ENCODE data around the gene CADM3.

Gene CADM3

DNA sequence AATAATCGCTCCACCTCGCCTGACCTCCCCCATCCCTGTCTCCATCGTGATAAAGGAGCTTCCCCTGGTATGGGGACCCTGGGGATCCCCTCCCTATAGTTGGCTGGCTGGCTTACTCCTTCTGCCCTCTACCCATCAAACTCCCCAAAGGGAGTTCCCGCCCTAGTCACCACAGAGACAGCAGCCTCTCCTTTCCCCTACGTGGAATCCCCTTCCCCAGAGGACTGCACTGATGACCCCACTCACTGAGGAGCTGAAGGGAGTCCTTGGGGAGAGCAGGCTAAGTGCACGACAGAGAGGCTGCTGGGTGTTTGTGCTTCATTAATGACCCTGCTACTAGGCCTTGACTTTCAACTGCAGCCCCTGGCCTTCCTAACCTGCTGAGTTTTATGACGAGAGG, 1.9 kb downstream of the CADM3 start:
- no peak for DNase-seq (ENCODE audit: low spot score)

DNA sequence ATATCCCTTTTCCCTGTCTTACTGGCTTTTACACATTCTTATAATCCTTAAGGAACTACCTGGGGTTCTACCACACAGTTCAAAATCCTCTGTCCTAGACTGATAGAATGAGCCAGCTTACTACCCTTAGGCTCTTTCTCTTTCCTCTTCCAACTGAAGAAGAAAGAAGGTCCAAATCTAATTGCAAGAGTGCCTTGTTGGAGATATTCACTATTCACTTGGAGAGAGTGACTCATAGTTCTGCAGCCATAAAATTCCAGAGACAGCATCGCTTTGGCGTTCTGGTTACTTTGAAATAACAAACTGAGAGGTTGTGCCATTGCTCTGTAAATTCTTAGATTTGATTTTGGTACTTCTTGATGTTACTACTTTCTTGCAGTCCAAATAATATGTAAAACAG, 4.2 kb downstream of the CADM3 start:
- DNase-seq (ENCODE audit: low spot score): no peak

DNA sequence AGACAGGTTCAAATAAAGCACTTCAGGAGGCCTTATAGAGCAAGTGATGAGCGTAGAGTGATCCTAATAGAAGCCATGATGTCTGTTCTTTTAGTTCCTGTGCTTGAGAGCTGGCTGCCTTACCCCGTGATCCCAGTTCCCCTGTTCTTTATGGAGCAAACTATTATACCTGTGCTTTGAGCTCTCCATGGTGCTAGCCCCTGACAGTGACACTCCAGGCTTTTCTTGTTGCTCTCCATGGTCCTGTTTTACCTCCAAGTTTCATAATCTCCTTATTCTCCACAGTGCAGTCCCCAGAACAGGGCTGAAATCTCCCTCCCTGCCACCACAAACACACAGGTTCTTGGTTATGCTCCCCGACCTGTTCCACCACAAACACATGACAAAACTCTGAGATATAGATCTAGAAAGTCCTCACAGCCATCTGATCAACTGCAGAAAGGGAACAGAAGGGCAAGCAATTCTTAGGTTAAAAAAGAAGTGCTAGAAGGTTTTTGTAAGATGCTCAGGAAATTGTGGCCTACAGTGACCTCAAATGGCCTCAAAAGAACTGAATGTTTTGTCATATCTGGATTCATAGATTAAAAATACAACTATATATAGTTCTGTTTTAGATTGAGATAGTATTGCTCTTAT, 6.0 kb downstream of the CADM3 start:
- peak; percentile 70 for DNase-seq (ENCODE audit: low spot score)

DNA sequence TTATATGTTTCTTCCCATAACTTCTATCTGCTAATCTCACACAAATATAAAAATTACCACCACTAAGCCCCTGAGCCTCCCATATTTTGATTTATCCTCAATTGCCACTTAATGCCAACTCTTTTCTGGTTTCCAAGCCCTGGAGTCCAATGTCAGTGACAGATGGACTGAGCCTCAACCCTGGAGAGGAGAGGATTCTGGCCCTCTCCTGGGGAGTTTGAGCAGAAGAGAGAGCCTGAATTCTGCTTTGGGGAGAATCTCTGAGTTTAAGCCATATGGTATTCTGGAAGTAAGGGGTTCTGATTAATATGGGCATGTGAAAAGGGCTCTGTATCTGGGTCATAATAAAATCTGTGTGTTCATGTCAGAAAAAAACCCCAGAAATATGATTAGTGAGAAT, 8.5 kb downstream of the CADM3 start:
- no peak for DNase-seq (ENCODE audit: low spot score)

DNA sequence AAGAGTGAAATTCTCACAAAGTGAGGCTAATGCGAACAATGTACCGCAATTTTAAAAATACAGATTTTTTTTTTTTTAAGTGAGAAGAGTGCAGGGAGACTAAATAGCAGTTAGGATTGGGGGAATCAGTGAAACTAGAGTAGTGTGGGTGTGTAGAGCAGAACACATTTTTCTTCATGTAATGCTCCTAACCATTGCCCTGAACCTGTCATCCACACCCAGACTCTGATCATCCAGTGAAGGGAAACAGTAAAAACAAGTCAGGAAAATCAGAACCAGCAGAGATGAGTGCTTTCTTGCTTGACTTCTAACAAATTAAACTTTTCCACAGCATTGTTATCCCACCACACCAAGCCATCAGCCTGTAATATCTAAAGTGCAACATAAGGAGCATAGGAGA, 9.1 kb downstream of the CADM3 start:
- DNase-seq (ENCODE audit: low spot score): no peak

DNA sequence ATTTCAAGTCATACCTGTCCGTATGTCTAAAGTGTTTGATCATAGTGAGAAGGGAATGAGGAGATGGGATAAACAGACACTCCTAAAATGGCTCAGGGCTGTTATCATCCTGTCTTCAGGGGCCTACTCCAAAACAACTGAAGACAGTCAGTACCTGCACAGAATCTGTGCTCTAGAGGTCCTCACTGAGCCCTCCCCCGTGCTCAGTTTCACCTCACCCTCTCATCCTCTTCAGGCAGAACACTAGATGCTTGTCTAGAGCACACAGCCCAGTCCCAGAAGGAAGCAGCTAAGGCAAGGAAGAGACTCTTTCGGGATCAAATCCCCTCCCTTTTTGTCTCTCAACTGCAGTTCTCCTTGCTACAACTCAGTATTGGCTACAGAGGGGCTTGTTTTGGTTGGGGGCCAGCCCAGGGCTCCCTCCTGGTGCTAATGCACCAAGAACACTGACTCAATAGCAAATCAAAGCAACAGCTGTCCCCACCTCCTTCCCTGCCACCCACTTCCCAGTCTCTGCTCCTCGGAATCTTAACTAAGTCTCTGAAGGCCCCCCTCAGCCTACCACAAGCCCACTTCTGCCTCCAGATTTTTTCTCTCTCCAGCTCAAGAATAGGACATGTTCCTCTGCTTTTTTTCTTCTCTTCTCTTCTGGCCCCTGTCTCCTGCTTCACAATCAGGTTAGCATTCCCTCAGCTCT, 10.1 kb downstream of the CADM3 start:
- no peak for DNase-seq (ENCODE audit: low spot score)

DNA sequence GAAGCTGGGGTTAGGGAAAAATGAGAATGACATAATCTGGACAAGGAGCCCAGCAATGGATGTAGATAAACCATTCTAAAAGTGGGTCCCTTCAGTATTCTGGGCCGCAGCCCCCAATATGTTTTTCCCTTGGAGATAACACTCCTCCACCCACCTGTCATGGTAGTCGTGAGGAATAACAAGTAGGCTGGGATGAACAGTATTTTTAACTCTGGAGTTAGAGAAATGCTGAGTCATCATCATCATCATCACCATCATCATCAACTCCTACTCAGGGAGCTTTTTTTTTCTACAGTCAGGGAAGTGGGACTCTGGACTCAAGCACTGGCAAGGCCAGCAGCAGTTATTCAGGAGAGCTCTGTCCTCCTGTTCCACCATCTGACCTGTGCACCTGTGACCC, 12.8 kb downstream of the CADM3 start:
- no peak for DNase-seq (ENCODE audit: low spot score)

DNA sequence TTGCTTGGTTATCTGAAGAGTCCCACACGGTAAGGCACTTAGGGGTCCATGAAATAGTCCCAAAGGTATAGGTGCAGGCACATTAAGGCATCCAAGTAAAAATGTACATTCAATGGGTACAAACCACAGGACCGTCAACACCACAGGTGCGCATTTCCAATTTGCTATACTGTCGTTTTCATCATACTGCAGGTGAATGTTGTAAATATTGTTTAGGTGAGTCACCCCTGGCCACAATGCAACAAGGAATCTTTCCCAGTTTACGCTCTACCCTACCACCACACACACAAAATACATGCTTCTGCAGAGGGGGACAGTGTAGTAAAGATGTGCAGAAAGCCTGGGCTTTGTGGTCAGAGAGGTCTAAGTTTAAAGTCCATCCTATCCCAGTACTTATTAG, 13.7 kb downstream of the CADM3 start:
- DNase-seq (ENCODE audit: low spot score): no peak

DNA sequence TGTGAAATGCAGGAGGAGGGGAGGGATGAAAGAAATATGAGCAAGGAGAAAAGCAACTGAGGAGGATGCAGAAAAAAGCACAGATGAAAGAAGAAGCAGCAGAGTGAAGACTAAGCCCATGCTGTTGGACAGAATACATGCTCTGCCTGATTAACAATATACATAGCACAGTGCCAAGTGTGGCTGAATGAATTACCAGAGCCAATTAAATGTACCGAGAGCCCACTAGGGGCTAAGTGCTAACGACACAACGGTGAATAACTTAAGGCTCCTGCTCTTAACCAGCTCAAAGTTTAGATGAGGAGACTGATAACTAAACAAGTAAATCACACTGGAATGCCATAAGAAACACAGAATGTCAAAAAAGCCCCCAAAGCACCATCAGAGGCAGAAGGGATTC, 15.6 kb downstream of the CADM3 start:
- no peak for DNase-seq (ENCODE audit: low spot score)

DNA sequence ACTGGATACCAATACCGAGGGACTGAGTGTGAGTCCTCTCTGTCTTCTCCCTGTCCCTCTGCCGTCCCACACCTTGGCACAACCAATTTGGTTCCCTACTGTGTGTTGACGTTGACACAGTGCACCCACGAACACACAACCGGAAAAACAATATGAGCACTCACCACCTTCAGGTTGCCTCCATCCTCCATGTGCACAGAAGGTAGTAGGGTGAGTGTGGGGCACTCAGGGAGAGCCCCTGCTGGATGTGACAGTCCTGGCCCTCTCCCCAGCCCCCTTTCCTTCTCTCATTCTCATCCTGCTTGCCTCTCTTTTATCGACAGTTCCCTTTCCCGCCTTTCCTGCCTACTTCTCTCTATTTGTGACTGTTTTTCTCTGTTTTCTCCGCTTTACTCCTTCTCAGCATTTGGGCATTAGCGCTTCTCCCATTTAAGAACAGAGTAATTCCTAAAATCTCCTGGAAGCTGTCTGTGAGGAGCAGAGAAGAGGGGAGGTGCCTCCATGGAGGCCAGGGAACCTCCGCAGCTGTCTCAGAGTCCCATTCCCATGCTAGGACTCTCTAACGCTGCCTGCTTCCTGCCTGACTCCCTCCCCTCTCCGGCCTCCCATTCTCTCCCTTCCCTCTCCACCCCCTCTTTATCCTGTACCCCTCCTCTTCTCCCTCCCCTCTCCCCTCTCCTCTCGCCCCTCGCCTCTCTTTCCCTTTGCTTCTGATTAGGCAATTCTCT, 16.4 kb downstream of the CADM3 start:
- DNase-seq (ENCODE audit: low spot score): no peak

DNA sequence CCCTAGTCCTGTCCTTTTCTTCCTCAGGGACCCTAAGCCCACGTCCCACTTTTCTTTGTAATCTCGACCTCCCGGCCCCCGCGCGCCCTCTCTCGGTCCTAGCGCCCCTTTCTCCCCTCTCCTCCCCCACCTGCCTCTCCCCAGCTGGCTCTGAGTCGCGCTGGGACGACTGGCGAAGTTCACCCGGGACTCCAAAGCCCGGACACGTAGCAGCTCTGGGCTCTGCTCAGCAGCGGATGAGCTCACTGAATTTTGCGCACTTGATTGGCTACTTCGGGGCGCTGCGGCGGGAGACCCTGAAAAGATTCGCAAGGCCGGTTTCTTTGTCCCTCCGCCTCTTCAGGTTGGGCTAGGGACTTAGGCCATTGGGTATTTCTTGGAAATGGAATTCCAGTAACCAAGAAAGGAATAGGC, 17.0 kb downstream of the CADM3 start:
- peak; percentile 49 for DNase-seq (ENCODE audit: low spot score)

DNA sequence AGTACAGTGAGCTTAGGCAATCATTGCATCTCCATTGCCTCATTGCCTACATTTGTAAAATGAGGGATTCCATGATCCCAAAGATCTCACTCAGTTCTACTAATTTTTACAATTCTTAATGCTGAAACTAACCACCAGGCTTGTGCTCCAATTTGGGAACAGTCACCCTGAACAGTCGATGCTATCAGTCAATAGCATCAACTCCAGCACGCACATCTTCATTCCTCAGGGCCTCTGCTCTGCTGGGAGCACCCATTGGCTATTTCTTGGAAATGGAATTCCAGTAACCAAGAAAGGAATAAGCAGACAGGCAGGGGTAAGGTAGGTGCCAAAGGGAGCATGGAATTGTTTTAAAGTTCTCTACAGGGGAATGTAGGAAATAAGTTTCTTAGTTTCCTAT, 19.0 kb downstream of the CADM3 start:
- DNase-seq (ENCODE audit: low spot score): no peak

DNA sequence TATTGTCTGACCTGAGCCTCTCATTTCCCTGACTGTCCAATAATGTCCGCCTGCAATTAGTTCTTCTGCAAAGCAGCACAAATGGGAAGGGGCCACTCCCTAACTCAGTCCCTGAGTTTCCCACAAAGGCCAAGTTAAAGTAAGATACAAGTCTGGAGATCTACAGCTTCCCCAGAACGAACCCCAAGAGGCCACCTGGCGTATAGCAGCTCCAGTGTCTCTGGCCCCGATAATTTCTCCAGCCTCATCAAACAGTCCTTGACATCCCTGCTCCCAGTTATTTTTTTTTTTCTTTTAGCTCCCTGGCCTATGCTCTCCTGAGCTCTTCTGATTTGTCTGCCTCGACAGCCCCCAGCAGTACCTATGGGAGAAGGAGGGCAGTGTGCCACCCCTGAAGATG, 25.1 kb downstream of the CADM3 start:
- no peak for DNase-seq (ENCODE audit: low spot score)

DNA sequence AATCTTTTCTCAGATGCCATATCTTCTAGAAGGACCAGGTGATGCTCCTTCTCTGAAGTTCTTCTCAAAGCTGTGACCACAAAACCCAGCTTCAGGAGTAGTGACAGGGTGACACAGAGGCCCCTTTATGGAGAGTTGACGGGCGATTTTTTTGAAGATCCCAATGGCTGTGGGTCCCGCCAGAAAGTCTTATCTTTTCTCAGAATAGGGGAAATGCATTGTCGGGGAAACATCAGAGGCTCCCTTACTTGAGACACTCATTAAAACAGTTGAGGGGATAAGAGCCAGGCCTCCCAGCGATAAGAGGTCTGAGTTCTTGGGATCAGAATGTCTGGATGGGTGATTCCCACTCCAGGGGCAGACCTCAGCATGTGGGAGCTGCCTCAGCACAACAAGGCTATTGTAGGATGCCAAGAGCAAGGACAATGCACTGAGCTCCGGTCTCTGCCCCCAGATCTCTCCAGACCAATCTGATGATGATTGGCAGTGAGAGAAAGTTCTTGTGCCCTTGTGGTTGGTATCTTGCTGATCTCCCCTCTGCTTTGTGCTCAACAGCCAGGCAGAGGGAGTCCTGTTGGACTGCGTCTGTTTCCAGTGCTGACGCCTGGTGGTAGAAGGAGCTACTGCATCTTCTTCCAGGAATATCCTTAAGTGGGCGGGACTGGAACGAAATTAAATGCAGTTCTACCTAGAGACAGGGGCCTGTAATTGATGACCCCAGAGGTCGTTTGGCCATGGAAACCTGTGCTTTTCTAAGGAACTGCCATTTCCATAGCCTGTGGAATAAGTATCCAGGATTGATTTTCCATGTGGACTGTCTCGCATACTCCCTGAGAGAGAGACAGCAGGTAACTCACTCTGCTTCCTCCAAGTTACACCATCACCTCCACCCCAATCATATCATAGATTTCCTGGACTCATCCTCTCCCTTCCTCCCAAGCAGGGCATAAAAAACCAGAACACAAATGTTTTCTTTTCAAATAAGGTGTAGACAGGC, 26.4 kb downstream of the CADM3 start:
- peak; percentile 71 for DNase-seq (ENCODE audit: low spot score)

DNA sequence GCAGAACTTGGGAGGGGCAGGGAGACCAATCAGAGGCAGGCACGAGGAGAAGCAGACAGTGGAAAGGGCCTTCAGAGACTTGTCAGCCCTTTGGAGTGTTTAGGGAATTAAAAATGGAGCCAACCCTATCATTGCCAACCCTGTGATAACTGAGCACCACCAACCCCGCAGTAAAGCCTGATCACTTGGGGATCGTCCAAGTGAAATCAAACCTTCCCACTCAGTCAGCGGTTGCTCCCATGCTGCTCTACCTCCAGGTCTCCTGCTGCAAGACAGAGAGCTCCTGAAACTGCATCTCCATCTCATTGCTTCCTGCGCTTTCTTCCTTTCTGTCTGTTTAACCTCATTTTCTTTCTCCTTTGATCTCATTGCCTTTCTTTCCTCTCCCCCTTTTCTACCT, 28.5 kb downstream of the CADM3 start:
- no peak for DNase-seq (ENCODE audit: low spot score)

DNA sequence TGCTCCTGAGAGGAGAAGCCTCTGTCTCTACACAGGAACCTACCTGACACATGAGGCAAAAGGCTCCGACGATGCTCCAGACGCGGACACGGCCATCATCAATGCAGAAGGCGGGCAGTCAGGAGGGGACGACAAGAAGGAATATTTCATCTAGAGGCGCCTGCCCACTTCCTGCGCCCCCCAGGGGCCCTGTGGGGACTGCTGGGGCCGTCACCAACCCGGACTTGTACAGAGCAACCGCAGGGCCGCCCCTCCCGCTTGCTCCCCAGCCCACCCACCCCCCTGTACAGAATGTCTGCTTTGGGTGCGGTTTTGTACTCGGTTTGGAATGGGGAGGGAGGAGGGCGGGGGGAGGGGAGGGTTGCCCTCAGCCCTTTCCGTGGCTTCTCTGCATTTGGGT, 29.4 kb downstream of the CADM3 start:
- DNase-seq (ENCODE audit: low spot score): no peak

DNA sequence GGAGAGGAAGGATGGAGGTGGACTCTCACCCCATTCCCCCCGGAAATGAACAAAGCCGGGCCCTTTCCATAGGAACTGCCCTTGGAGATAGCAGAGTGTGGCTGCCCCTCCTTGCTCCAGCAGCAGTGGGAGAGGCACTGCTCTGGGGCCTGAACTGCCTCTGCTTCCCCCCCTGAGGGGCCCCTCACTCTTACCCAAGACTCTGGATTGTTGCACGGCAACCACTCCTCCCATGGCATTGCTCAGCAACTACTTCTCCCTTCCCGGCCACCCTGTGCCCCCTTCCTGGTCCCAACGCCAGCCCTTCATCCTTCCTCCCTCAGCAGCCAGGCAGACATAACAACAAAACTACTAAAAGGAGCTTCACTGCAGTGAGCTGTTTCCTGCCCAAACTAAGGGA, 30.2 kb downstream of the CADM3 start:
- no peak for DNase-seq (ENCODE audit: low spot score)

DNA sequence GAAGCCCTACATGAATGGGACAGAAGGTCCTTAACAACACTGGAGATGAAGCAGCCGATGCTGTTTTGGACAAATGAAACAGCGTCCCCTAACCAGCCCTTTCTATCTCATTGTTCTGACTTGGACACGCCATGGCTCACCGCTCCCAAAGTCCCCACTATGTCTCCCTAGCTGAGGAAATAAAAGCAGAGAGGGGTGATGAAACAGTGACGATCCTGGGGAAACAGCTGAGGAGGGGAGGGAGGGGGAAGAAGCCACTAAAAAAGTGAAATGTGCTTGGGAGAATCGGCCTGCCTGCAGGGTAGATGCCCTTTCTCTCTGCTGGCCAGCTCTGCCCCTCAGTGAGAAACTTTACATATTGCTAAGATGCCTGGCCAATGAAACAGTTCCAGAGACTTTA, 32.2 kb downstream of the CADM3 start:
- DNase-seq (ENCODE audit: low spot score): no peak

DNA sequence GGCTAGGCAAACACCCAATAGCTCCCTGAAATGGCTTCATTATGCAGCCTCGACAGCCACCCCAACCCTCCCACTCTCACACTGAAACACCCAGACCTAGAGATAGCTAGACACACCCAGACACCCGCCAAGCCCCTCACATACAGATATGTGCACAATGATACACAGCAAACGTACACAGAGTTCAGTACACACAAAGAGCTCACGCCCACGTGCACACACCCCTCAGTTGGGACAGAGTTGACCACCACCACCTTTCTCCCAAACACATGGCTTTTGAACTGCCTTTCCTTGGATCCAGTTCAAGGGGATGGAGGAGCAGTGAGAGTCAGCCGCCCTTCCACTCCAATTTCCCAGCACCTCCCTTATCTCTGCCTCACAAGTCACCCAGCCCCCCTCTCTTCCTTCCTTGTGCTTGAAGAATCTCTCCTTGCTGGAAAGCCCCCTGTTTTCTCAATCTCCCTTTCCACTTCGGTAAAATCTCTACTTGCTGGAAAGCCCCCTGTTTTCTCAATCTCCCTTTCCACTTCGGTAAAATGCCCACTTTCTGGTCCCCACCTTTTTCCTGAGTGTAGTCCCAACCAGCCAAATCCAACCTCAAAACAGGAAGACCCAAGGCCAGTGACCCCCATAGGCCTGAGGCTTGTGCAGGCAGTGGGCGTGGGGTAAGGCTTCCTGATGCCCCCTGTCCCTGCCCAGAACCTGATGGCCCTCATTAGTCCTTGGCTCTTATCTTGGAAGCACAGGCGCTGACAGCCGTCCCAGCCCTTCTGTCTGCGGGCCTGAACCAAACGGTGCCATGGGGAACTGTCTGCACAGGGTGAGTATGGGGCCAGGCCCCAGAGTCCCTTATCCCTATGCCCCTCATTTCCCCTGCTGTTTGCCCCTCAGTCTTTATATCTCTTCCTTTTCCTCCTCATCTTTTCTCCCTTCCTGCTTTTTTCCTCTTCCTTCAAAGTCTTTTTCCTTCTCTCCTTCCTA, 33.0 kb downstream of the CADM3 start, which contains the start of gene ACKR1:
ACKR1 (plus strand) TSS at position 715 of the 981 bp plus-strand sequence; CDS start at position 800, 85 bp downstream.
- DNase-seq (ENCODE audit: low spot score): no peak

DNA sequence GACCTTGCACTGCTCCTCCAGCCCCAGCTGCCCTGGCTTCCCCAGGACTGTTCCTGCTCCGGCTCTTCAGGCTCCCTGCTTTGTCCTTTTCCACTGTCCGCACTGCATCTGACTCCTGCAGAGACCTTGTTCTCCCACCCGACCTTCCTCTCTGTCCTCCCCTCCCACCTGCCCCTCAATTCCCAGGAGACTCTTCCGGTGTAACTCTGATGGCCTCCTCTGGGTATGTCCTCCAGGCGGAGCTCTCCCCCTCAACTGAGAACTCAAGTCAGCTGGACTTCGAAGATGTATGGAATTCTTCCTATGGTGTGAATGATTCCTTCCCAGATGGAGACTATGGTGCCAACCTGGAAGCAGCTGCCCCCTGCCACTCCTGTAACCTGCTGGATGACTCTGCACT, 33.8 kb downstream of the CADM3 start:
- no peak for DNase-seq (ENCODE audit: low spot score)

DNA sequence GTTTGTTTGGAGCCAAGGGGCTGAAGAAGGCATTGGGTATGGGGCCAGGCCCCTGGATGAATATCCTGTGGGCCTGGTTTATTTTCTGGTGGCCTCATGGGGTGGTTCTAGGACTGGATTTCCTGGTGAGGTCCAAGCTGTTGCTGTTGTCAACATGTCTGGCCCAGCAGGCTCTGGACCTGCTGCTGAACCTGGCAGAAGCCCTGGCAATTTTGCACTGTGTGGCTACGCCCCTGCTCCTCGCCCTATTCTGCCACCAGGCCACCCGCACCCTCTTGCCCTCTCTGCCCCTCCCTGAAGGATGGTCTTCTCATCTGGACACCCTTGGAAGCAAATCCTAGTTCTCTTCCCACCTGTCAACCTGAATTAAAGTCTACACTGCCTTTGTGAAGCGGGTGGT, 34.7 kb downstream of the CADM3 start:
- DNase-seq (ENCODE audit: low spot score): no peak
